Trophoblast cell (in vitro differentiated cells and primary cell): Measurements from ENCODE around the gene ZBTB20.

Experiments used
- DNase-seq, 2 donors: peaks; one replicate each; pipeline ENCODE4 v3.0.0-alpha.2; 2016
- H2AFZ ChIP-seq: 2 replicates; pipeline ENCODE4 v1.6.1; 2013; ENCODE audit warnings: low read length, moderate library complexity, mild to moderate bottlenecking; ENCODE audit not compliant: insufficient read depth, poor library complexity
- H2AK5ac ChIP-seq: 2 replicates; pipeline ENCODE4 v1.6.1; 2013; ENCODE audit warnings: mild to moderate bottlenecking, low read length
- H2BK120ac ChIP-seq: 2 replicates; pipeline ENCODE4 v1.6.1; 2013; ENCODE audit warnings: low read length, mild to moderate bottlenecking, moderate library complexity; ENCODE audit not compliant: insufficient read depth, poor library complexity
- H2BK12ac ChIP-seq: 2 replicates; pipeline ENCODE4 v1.6.1; 2013; ENCODE audit warnings: mild to moderate bottlenecking, low read length, moderate library complexity
- H2BK5ac ChIP-seq: 2 replicates; pipeline ENCODE4 v1.6.1; 2013; ENCODE audit warnings: low read length, low read depth, moderate library complexity, mild to moderate bottlenecking; ENCODE audit not compliant: poor library complexity
- H3K14ac ChIP-seq: 2 replicates; pipeline ENCODE4 v1.6.1; 2013; ENCODE audit warnings: mild to moderate bottlenecking, low read length
- H3K18ac ChIP-seq: 2 replicates; pipeline ENCODE4 v1.6.1; 2013; ENCODE audit warnings: mild to moderate bottlenecking, low read length
- H3K23ac ChIP-seq: 2 replicates; pipeline ENCODE4 v1.6.1; 2013; ENCODE audit warnings: low read length
- H3K27ac ChIP-seq: 2 replicates; pipeline ENCODE4 v1.5.1; 2013; ENCODE audit warnings: low read depth, mild to moderate bottlenecking, inconsistent platforms, low read length, moderate library complexity
- H3K27me3 ChIP-seq: 2 replicates; pipeline ENCODE4 v1.6.1; 2013; ENCODE audit warnings: inconsistent platforms, mild to moderate bottlenecking, low read length, moderate library complexity; ENCODE audit not compliant: insufficient read depth
- H3K36me3 ChIP-seq, 2 experiments: 1 replicate in 1 of 2; 2 replicates in 1 of 2; pipeline ENCODE4 v1.6.1; 2013; ENCODE audit warnings: low read length in 2 of 2, mild to moderate bottlenecking in 2 of 2, moderate library complexity in 1 of 2; ENCODE audit not compliant: insufficient read depth in 2 of 2, control insufficient read depth in 1 of 2
- H3K4ac ChIP-seq: 2 replicates; pipeline ENCODE4 v1.6.1; 2013; ENCODE audit warnings: low read depth, mild to moderate bottlenecking, low read length, moderate library complexity
- H3K4me1 ChIP-seq, 2 experiments: 1 replicate in 1 of 2; 2 replicates in 1 of 2; pipeline ENCODE4 v1.6.1; 2013; ENCODE audit warnings: low read length in 2 of 2, mild to moderate bottlenecking in 2 of 2, moderate library complexity in 1 of 2; ENCODE audit not compliant: insufficient read depth in 2 of 2, control insufficient read depth in 1 of 2
- H3K4me2 ChIP-seq: 2 replicates; pipeline ENCODE4 v1.6.1; 2013; ENCODE audit warnings: inconsistent platforms, mild to moderate bottlenecking, low read length, moderate library complexity
- H3K4me3 ChIP-seq: 2 replicates; pipeline ENCODE4 v1.5.1; 2013; ENCODE audit warnings: mild to moderate bottlenecking, low read depth, low read length, inconsistent platforms
- H3K79me1 ChIP-seq: one replicate; pipeline ENCODE4 v1.6.1; 2013; ENCODE audit warnings: low read length
- H3K79me2 ChIP-seq: 2 replicates; pipeline ENCODE4 v1.6.1; 2013; ENCODE audit warnings: low read length, mild to moderate bottlenecking; ENCODE audit not compliant: control insufficient read depth, insufficient read depth, poor library complexity
- H3K9ac ChIP-seq: 2 replicates; pipeline ENCODE4 v1.6.1; 2013; ENCODE audit warnings: mild to moderate bottlenecking, low read length
- H3K9me3 ChIP-seq: 2 replicates; pipeline ENCODE4 v1.6.1; 2013; ENCODE audit warnings: low read depth, mild to moderate bottlenecking, control low read depth, inconsistent platforms, low read length; ENCODE audit not compliant: insufficient read depth
- H4K12ac ChIP-seq: 2 replicates; pipeline ENCODE4 v1.6.1; 2013; ENCODE audit warnings: low read depth, mild to moderate bottlenecking, low read length, moderate library complexity
- H4K8ac ChIP-seq: 2 replicates; pipeline ENCODE4 v1.6.1; 2013; ENCODE audit warnings: low read depth, mild to moderate bottlenecking, low read length, moderate library complexity
- H4K91ac ChIP-seq: one replicate; pipeline ENCODE4 v1.6.1; 2013; ENCODE audit warnings: low read depth, mild to moderate bottlenecking, low read length, moderate library complexity
- WGBS: extraction: QIAGEN DNeasy Blood & Tissue Kit; methylation state at CpG from one replicate; pipeline ENCODE4 v1.1.7; 2013; ENCODE audit warnings: missing lambda C conversion rate; ENCODE audit not compliant: insufficient read length, insufficient coverage; ENCODE audit errors: extremely low coverage; 5-methylcytosine and 5-hydroxymethylcytosine counted together

The ZBTB20 gene

GRCh38 chr3:114800272-114801031, 346.6 kb downstream of the ZBTB20 start:
- Histone ChIP-seq H2AK5ac (no peak overlapping the region), H4K8ac (no peak overlapping the region), H3K79me2 (no peaks in the 10 kb centered on the region), H4K12ac (no peak overlapping the region), H3K14ac (no peak overlapping the region), H3K23ac (no peak overlapping the region), H3K9me3 (no peaks in the 10 kb centered on the region), H2BK120ac (no peak overlapping the region), H3K4me3 (no peak overlapping the region), H3K4ac (no peak overlapping the region), H3K27ac (no peak overlapping the region), H3K27me3 (no peaks in the 10 kb centered on the region), H2AFZ (no peak overlapping the region), H4K91ac (no peak overlapping the region), H3K9ac (no peak overlapping the region), H2BK12ac (no peak overlapping the region), H3K79me1 (no peaks in the 10 kb centered on the region), H3K4me1 (no peaks in the 10 kb centered on the region), H3K4me2 (no peak overlapping the region), H3K36me3 (no peaks in the 10 kb centered on the region), H2BK5ac (no peak overlapping the region), H3K18ac (no peak overlapping the region)
- no CpG with 5 or more reads among the region's 5 CpGs for WGBS
- no peak for DNase-seq

- Histone ChIP-seq H3K36me3 (no peaks in the 10 kb centered on the region), H3K9ac (no peak overlapping the region), H3K4me2 (no peak overlapping the region), H2BK12ac (no peak overlapping the region), H3K79me2 (no peaks in the 10 kb centered on the region), H3K27me3 (no peaks in the 10 kb centered on the region), H3K4me3 (no peak overlapping the region), H2BK5ac (no peak overlapping the region), H3K27ac (no peak overlapping the region), H4K8ac (no peak overlapping the region), H3K79me1 (no peaks in the 10 kb centered on the region), H2AFZ (no peak overlapping the region), H2BK120ac (no peak overlapping the region), H3K14ac (no peak overlapping the region), H2AK5ac (no peak overlapping the region), H3K4ac (no peak overlapping the region), H3K23ac (no peak overlapping the region), H3K9me3 (no peaks in the 10 kb centered on the region), H3K18ac (no peak overlapping the region), H4K12ac (no peak overlapping the region), H3K4me1 (no peaks in the 10 kb centered on the region), H4K91ac (no peak overlapping the region)
- DNase-seq, result no peak
- no CpG with 5 or more reads among the region's 4 CpGs for WGBS
Measured at GRCh38 chr3:114799816-114800215, 347.3 kb downstream of the ZBTB20 start.

GRCh38 chr3:114796796-114797195, 350.3 kb downstream of the ZBTB20 start:
- Histone ChIP-seq H3K18ac (no peak overlapping the region), H3K79me2 (no peaks in the 10 kb centered on the region), H2BK5ac (no peak overlapping the region), H3K9ac (no peak overlapping the region), H2AFZ (no peak overlapping the region), H3K79me1 (no peaks in the 10 kb centered on the region), H3K27ac (no peak overlapping the region), H4K91ac (no peak overlapping the region), H2AK5ac (no peak overlapping the region), H3K4me1 (no peaks in the 10 kb centered on the region), H3K36me3 (no peaks in the 10 kb centered on the region), H2BK120ac (no peak overlapping the region), H3K4me3 (no peak overlapping the region), H4K8ac (no peak overlapping the region), H2BK12ac (no peak overlapping the region), H3K9me3 (no peaks in the 10 kb centered on the region), H3K14ac (no peak overlapping the region), H3K23ac (no peak overlapping the region), H4K12ac (no peak overlapping the region), H3K4me2 (no peak overlapping the region), H3K4ac (no peak overlapping the region), H3K27me3 (no peaks in the 10 kb centered on the region)
- DNase-seq, result no peak

GRCh38 chr3:114794894-114795630, 352.0 kb downstream of the ZBTB20 start:
- no CpG with 5 or more reads among the region's 2 CpGs for WGBS

More at GRCh38 chr3:114794894-114795630, 352.0 kb downstream of the ZBTB20 start:
- Histone ChIP-seq H3K4me3 (no peak overlapping the region), H3K4me1 (no peaks in the 10 kb centered on the region), H3K79me1 (no peaks in the 10 kb centered on the region), H2AK5ac (no peak overlapping the region), H4K91ac (no peak overlapping the region), H2AFZ (no peak overlapping the region), H2BK12ac (no peak overlapping the region), H3K9ac (no peak overlapping the region), H3K18ac (no peak overlapping the region), H3K36me3 (no peaks in the 10 kb centered on the region), H3K23ac (no peak overlapping the region), H3K27ac (no peak overlapping the region), H4K8ac (no peak overlapping the region), H3K4me2 (no peak overlapping the region), H3K27me3 (no peaks in the 10 kb centered on the region), H3K4ac (no peak overlapping the region), H3K14ac (no peak overlapping the region), H2BK120ac (no peak overlapping the region), H2BK5ac (no peak overlapping the region), H3K9me3 (no peaks in the 10 kb centered on the region), H4K12ac (no peak overlapping the region), H3K79me2 (no peaks in the 10 kb centered on the region)
- no peak for DNase-seq
